GM21825 (cell line): ENCODE data around the gene KCTD15.

ENCODE experiments used
- ATAC-seq: cut with Tn5 transposase; IDR thresholded peaks from one replicate; pipeline ENCODE4 v1.9.1; 2021; ENCODE audit warnings: mild to moderate bottlenecking, moderate library complexity; ENCODE audit not compliant: unreplicated experiment

KCTD15 gene

DNA sequence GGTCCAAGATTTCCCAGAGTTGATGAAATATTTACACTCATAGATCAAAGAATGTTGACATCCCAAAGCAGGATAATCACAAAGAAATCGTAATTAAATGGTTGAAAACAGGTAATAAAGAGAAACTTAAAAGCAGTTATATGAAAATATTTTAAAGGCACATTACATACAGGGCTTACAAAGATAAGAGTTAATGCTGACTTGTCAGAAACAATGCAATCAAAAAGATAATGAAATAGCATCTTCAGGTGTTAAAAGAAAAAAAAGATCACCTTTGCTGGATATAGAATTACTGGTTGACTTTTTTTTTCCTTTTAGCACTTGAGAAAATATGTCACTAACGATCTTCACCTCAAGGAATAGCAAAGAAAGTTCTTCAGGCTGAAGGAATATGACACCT, 48.8 kb downstream of the KCTD15 start:
- ATAC-seq, result no peak

DNA sequence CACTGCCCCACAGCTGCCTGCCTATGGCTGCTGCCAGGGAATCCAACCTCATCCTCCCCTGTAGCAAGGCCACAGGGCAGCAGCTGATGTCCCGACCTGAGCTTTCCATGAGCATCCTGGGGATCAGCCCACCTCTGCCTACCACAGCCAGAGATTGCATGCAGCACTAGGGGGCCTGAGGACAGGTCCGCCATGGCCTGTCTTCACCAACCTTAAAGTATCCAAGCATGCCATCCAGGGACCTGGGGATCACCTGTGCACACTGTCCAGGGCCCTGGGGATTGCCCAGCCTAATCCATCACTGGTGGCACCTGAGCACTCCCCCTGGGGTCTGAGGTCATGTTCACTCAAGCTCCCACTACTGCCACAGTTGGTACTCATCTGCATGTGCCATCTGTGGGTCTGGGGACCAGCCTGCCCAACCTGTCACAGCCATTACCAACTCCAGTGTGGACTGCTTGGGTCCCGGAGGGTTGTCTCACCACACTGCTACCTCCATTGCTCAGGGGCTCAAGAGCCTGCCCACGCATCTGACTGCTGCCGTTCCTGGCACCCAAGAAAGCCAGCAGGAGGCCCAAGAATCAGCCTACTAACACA, 53.0 kb downstream of the KCTD15 start:
- no peak for ATAC-seq

DNA sequence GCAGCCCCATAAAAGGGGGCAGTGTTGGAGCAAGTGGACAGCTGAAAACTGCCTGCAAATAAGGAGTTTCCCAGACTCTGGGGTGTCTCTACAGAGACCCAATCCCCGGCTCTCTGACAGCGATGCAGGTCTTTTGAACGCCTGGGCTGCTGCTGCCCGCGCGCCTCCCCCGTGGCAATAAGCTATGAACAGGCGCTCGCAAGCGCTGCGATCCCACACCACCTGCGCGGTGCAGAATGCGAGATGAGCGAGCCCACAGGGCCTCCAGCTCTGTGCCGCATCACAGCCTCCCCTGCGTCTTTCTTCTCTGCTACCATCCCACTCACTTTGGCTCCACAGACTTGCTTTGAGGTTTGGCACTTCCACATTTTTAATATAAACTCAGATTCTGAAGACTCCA, 62.3 kb downstream of the KCTD15 start:
- ATAC-seq, result no peak

DNA sequence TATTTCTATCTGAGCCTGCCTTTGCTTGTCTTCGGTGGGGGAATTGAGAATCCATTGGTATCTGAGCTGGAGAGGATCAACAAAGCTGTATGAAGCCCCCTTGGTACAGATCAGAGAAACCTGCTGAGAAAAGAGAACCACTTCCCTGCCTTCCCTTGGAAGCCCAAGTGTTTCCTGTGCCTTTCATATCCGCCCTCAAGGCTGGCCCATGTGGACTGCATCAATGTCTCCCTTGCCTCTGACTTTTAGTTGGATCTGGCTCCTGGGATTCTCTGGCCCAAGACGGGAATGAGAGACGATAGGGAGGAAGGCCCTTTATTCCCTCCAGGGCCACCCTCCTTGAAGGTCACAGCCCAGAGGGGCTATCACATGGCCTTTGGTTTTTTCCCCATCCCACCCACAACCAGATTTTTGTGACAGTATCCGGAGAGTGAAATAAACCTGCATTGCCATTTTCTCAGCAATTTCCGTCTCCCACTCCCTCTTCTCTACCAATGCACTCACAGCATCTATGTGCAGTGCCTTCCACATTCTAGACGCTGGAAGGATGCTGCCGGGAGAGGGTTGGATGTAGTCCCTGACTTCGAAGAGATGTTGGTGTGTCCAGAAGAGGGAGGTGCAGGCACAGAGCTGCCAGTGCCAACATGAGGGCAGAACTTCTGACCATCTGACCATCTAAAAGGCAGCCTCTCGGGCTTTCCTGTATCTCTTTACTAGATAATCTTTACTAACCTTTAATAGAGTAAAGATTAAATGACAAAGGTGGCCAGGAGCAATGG, 63.8 kb downstream of the KCTD15 start:
- ATAC-seq, result no peak

DNA sequence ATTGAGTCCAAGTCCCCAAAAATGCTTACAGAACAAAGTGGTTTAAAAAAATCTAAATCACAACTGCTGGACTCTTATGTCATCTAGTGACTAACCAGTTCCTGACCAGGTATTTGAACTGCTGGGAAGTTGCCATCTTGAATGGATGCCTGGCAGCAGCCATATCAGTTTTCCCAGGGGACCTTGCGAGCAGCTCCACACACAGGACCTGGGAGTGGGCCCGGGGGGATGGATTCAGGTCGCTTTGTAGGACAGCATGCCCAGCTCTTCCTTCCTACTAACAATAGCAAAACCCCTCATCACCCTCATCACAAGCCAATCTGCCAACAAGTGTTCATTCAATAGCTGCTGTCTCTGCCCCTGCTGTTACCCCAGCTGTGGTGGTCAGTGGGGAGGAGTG, 65.3 kb downstream of the KCTD15 start:
- no peak for ATAC-seq

DNA sequence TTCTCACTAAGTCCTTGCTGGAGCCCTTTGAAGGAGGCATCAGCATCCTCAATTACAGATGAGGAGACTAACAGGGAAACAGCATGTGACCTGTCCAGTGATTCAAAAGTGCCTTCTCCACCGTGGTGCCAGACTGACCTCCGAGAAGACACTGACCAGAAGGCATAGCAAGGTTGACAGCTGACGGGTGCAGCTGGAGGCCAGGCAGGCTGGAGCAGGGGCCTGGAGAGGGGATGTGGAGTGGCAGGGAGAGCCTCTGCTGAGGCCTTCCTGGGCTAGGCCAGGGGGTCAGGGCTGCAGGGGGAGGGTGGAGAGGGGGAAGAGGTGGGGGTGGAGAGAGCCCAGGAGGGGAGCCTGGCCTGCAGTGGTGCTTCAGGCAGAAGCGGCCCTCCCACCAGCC, 66.3 kb downstream of the KCTD15 start:
- no peak for ATAC-seq

DNA sequence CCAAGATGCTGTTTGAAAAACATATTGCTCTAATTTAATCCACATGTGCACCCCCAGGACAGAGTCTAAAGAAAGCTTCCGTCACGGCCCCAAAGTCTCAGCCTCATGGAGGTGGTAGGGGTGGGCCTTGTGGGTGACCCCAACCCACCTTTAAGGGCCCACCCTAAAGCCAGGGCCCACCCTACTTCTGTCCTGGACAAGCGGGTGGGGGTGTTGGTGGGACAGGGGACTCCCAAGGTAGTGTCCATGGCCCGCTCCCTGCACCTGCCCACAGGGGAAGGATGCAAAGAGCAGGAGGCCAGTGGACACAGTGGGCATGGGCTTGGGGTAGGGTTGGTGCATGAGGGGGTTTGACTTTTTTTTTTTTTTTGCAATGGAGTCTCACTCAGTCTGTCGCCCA, 66.8 kb downstream of the KCTD15 start:
- no peak for ATAC-seq

DNA sequence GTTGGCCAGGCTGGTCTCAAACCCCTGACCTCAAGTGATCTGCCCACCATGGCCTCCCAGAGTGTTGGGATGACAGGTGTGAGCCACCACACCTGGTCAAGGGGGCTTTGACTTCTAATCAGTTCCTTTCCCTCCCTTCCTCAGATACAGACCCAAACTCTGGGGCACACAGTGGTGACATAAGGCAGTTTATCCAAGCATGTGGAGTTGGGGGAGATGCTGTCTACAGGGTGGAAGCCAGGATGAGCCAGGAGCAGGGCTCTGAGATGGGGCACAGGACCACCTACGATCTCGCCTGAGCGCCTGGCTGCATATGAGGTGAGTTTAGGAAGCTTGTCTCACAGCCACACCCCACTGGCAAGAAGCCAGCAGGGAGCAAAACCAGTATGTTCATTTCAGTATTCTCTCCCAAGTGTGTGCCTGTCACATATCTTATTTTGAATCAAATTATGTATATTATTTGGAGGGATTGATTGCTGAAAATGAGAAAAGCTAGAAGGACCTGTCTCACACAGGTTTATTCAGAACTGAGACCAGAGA, 67.7 kb downstream of the KCTD15 start:
- ATAC-seq, result no peak

DNA sequence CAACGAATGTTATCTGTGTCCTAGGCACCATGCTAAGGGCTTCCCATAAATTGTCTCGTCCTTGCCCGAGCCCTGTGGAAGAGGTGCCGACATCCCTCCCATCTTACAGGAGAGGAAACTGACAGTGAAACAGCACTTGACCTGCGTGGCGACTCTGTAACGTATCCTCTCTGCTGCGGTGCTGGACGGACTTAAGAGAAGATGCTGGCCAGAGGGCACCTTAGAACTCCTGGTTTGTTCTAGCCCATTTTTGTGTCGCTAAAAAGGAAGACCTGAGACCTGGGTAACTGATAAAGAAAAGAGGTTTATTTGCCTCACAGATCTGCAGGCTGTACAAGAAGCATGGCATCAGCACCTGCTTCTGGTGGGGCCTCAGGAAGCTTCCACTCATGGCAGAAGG, 68.6 kb downstream of the KCTD15 start:
- no peak for ATAC-seq
